CD4-positive, alpha-beta memory T cell (primary cell): Measurements from ENCODE around the gene USP1. TPM values are rescaled to one million over a fixed set of nuclear protein-coding genes. Genes with fewer than 3 reads are reported as not detected.

Source experiments
- CTCF ChIA-PET: fragments of 350-600 bp; sonication (Branson Sonifier 250); formaldehyde crosslinking; loops from one replicate; lab custom pipeline; 2021; ENCODE audit warnings: inconsistent platforms; ENCODE audit not compliant: partially characterized antibody; lab: Charles Lee
- POLR2A ChIA-PET: fragments of 350-600 bp; sonication (Branson Sonifier 250); formaldehyde crosslinking; loops from one replicate; lab custom pipeline; 2021; ENCODE audit not compliant: partially characterized antibody; lab: Charles Lee
- DNase-seq, 5 donors: peaks; one replicate each; pipeline versions ENCODE4 v3.0.0 to v3.0.0-alpha.2; 2020 to 2022; ENCODE audit warnings: mixed read lengths in 1 of 5
- H3K27ac ChIP-seq: one replicate; pipeline ENCODE4 v1.7.0; 2013; ENCODE audit warnings: low read depth, low read length
- H3K27me3 ChIP-seq: 2 replicates; pipeline ENCODE4 v1.7.0; 2013; ENCODE audit warnings: mild to moderate bottlenecking, low read length, moderate library complexity; ENCODE audit not compliant: insufficient read depth
- H3K36me3 ChIP-seq: 2 replicates; pipeline ENCODE4 v1.7.0; 2013; ENCODE audit warnings: mild to moderate bottlenecking, low read length, moderate library complexity; ENCODE audit not compliant: insufficient read depth
- H3K4me1 ChIP-seq: 2 replicates; pipeline ENCODE4 v1.7.0; 2013; ENCODE audit warnings: mild to moderate bottlenecking, low read length, moderate library complexity; ENCODE audit not compliant: insufficient read depth
- H3K4me3 ChIP-seq, 2 donors: one replicate each; pipeline ENCODE4 v1.7.0; 2013; ENCODE audit warnings: low read length in 2 of 2, mild to moderate bottlenecking in 1 of 2
- H3K9me3 ChIP-seq, 2 donors: one replicate each; pipeline ENCODE4 v1.7.0; 2013; ENCODE audit warnings: low read length in 2 of 2, control low read depth in 1 of 2; ENCODE audit not compliant: control insufficient read depth in 1 of 2
- H3K27ac Mint-ChIP-seq, 7 donors: one replicate each; pipeline ENCODE4 v1.8.0; 2020 to 2021; ENCODE audit warnings: mixed read lengths in 7 of 7, mild to moderate bottlenecking in 6 of 7, inconsistent platforms in 3 of 7, moderate library complexity in 3 of 7
- H3K27me3 Mint-ChIP-seq, 2 donors: one replicate each; pipeline ENCODE4 v1.8.0; 2020 to 2021; ENCODE audit warnings: mixed read lengths in 2 of 2
- H3K36me3 Mint-ChIP-seq, 2 donors: one replicate each; pipeline ENCODE4 v1.8.0; 2020 to 2021; ENCODE audit warnings: mixed read lengths in 2 of 2, inconsistent platforms in 1 of 2, mild to moderate bottlenecking in 1 of 2
- H3K4me1 Mint-ChIP-seq, 4 donors: one replicate each; pipeline ENCODE4 v1.8.0; 2020 to 2021; ENCODE audit warnings: mixed read lengths in 4 of 4, mild to moderate bottlenecking in 1 of 4
- H3K4me3 Mint-ChIP-seq, 8 donors: one replicate each; pipeline ENCODE4 v1.8.0; 2020 to 2021; ENCODE audit warnings: mixed read lengths in 8 of 8, mild to moderate bottlenecking in 7 of 8, moderate library complexity in 6 of 8, inconsistent platforms in 3 of 8
- H3K9me3 Mint-ChIP-seq, 8 donors: one replicate each; pipeline ENCODE4 v1.8.0; 2020 to 2021; ENCODE audit warnings: mixed read lengths in 8 of 8, mild to moderate bottlenecking in 5 of 8, inconsistent platforms in 3 of 8, moderate library complexity in 1 of 8
- intact Hi-C: fragments of 100-400 bp; cut with micrococcal nuclease; formaldehyde crosslinking; loops from one replicate; pipeline ENCODE4 v1.15.1; 2023
- polyA plus RNA-seq, 2 donors: library from polyadenylated mRNA; unstranded; fragments of 300-500 nt; fragmentation: Illumina TruSeq; gene quantifications; one replicate each; pipeline ENCODE4 v1.2.3, GENCODE V29; 2021
- total RNA-seq, 2 experiments: library from RNA; stranded (reverse); gene quantifications; one replicate each; pipeline ENCODE4 v1.2.3, GENCODE V29; 2021

USP1 gene
- total and polyA plus RNA-seq, 4 experiments from 2014 or later = 30.2 to 50.0 (median 40.5) TPM

DNA sequence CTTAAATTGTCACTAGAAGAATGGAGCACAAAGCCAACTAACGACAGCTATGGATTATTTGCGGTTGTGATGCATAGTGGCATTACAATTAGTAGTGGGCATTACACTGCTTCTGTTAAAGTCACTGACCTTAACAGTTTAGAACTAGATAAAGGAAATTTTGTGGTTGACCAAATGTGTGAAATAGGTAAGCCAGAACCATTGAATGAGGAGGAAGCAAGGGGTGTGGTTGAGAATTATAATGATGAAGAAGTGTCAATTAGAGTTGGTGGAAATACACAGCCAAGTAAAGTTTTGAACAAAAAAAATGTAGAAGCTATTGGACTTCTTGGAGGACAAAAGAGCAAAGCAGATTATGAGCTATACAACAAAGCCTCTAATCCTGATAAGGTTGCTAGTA lies 13.5 kb downstream of the USP1 start:
- peaks cover 21% of the 10 kb centered on the region for H3K36me3 ChIP-seq
- Mint-ChIP-seq H3K36me3 (peaks cover 41 to 71% of the 10 kb centered on the region in 2 donors), H3K27ac (peak overlapping the region in 5 of 7 donors; percentile 0 to 55 (median 1)), H3K9me3 (no peaks in the 10 kb centered on the region), H3K27me3 (no peaks in the 10 kb centered on the region), H3K4me1 (peaks cover 5 to 18% (median 10%) of the 10 kb centered on the region in 4 donors), H3K4me3 (peak overlapping the region in 1 of 8 donors; percentile 0)
- H3K9me3 ChIP-seq = no peaks in the 10 kb centered on the region
- CTCF ChIA-PET = interaction anchor here (1.2 to 1.7 kb wide), 2 partner anchors 10 to 295 kb away, joined by 3 to 6 read pairs; no protein-coding TSS in a partner anchor
- peaks cover 11% of the 10 kb centered on the region for H3K4me1 ChIP-seq
- H3K4me3 ChIP-seq = no peak overlapping the region
- DNase-seq = no peak
- intact Hi-C loops = no loop called here
- POLR2A ChIA-PET = no interaction called here
- H3K27me3 ChIP-seq = no peaks in the 10 kb centered on the region
- no peak overlapping the region for H3K27ac ChIP-seq

DNA sequence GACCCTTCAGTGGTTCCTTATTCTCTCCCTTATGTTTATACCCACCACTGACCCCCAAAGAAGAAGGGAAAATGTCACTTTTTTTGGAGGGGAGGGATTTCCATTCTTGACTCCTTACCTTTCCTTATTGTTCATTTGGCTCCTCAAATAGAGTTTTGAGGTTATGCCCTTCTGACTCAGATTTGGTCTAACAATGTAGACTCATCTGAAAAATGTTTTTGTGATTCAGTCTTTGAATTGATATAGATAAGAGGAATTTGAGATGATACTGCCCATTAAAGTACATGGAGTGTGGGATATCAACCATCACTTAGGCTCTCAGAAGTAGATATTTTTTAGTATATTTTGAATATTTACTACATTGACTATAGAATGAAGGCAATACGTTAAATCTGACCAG lies 16.1 kb downstream of the USP1 start:
- ChIA-PET CTCF (no interaction called here), POLR2A (no interaction called here)
- Mint-ChIP-seq H3K4me1 (peaks cover 5 to 10% (median 7%) of the 10 kb centered on the region in 4 donors), H3K4me3 (no peak overlapping the region), H3K36me3 (peaks cover 31 to 54% of the 10 kb centered on the region in 2 donors), H3K27me3 (no peaks in the 10 kb centered on the region), H3K27ac (no peak overlapping the region), H3K9me3 (no peaks in the 10 kb centered on the region)
- no peaks in the 10 kb centered on the region for H3K27me3 ChIP-seq
- no peak overlapping the region for H3K4me3 ChIP-seq
- peaks cover 11% of the 10 kb centered on the region for H3K4me1 ChIP-seq
- DNase-seq = no peak
- intact Hi-C loops = no loop called here
- no peak overlapping the region for H3K27ac ChIP-seq
- H3K36me3 ChIP-seq = peaks cover 11% of the 10 kb centered on the region
- no peaks in the 10 kb centered on the region for H3K9me3 ChIP-seq

DNA sequence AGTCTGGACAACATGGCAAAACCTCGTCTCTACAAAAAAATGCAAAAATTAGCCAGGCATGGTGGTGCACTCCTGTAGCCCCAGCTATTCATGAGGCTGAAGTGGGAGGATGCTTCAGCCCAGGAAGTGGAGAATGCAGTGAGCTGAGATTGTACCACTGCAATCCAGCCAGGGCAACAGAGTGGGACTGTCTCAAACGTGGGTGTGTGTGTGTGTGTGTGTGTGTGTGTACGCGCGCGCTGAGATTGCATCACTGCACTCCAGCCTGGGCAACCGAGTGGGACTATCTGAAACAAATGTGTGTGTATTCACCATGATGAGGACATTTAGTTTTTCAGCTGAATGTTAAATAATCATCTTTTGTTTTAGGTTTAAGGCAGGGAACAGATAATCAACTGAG lies 21.1 kb downstream of the USP1 start:
- H3K27ac Mint-ChIP-seq = peak overlapping the region in 2 of 7 donors; percentile 25 to 62
- CTCF ChIA-PET = no interaction called here

DNA sequence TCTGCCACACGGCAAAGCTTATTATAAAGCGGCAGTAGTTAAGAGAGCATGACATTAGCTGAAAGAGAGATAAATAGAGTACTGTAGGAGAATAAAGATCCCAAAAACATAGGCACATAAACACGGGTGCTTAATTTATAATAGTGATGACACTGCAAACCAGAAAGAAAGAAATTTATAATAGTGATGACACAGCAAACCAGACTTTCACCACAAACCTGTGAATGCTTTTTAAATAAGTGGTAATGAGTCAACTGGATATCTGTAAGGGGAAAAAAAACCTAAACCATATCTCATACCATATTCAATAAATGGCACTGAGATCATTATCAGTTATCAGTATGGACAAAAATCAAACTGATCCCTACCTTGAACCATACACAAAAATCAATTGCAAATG lies 25.5 kb downstream of the USP1 start:
- Mint-ChIP-seq H3K36me3 (peaks cover 16 to 21% of the 10 kb centered on the region in 2 donors), H3K27me3 (no peaks in the 10 kb centered on the region), H3K9me3 (peaks cover 0 to 5% (median 0%) of the 10 kb centered on the region in 8 donors), H3K4me3 (no peak overlapping the region), H3K4me1 (no peaks in the 10 kb centered on the region), H3K27ac (peak overlapping the region in 1 of 7 donors; percentile 37)
- CTCF ChIA-PET = no interaction called here
- intact Hi-C loops = no loop called here
- no peaks in the 10 kb centered on the region for H3K36me3 ChIP-seq
- H3K4me3 ChIP-seq = no peak overlapping the region
- H3K4me1 ChIP-seq = no peaks in the 10 kb centered on the region
- no peak overlapping the region for H3K27ac ChIP-seq
- no peaks in the 10 kb centered on the region for H3K27me3 ChIP-seq
- H3K9me3 ChIP-seq = no peaks in the 10 kb centered on the region
- POLR2A ChIA-PET = no interaction called here
- no peak for DNase-seq

More for the DNA sequence above, 21.1 kb downstream of the USP1 start:
- Histone ChIP-seq H3K9me3 (no peaks in the 10 kb centered on the region), H3K4me3 (no peak overlapping the region), H3K4me1 (no peaks in the 10 kb centered on the region), H3K27ac (no peak overlapping the region), H3K27me3 (no peaks in the 10 kb centered on the region), H3K36me3 (no peaks in the 10 kb centered on the region)
- no peak overlapping the region for H3K4me3 Mint-ChIP-seq
- H3K27me3 Mint-ChIP-seq = no peaks in the 10 kb centered on the region
- H3K4me1 Mint-ChIP-seq = no peaks in the 10 kb centered on the region
- H3K36me3 Mint-ChIP-seq = peaks cover 6 to 16% of the 10 kb centered on the region in 2 donors
- POLR2A ChIA-PET = no interaction called here
- DNase-seq = no peak
- intact Hi-C loops = no loop called here
- no peaks in the 10 kb centered on the region for H3K9me3 Mint-ChIP-seq

DNA sequence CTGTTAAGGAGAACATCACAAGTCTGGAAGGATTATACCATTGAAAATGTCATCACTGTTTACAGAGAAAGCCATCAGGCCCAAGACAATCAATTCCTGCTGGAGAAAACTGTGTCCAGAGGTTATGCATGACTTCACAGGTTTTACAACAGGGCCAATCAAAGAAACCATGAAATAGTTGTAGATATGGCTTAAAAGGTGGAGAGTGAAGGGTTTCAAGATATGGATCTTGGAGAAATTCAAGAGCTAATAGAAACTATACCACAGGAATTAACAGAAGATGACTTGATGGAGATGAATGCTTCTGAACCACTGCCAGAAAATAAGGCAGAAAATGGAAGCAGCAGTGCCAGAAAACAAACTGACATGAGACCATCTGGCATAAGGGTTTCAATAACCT lies 30.2 kb downstream of the USP1 start:
- H3K4me1 Mint-ChIP-seq = no peaks in the 10 kb centered on the region
- H3K4me1 ChIP-seq = no peaks in the 10 kb centered on the region
- H3K36me3 ChIP-seq = no peaks in the 10 kb centered on the region
- peaks cover 0 to 7% (median under 1%) of the 10 kb centered on the region in 8 donors for H3K9me3 Mint-ChIP-seq
- no peak for DNase-seq
- H3K4me3 Mint-ChIP-seq = no peak overlapping the region
- H3K4me3 ChIP-seq = no peak overlapping the region
- no peaks in the 10 kb centered on the region for H3K27me3 Mint-ChIP-seq
- H3K27ac Mint-ChIP-seq = no peak overlapping the region
- intact Hi-C loops = no loop called here
- H3K27me3 ChIP-seq = no peaks in the 10 kb centered on the region
- peaks cover 49 to 54% of the 10 kb centered on the region in 2 donors for H3K36me3 Mint-ChIP-seq
- ChIA-PET CTCF (no interaction called here), POLR2A (no interaction called here)
- H3K27ac ChIP-seq = no peak overlapping the region
- H3K9me3 ChIP-seq = no peaks in the 10 kb centered on the region

DNA sequence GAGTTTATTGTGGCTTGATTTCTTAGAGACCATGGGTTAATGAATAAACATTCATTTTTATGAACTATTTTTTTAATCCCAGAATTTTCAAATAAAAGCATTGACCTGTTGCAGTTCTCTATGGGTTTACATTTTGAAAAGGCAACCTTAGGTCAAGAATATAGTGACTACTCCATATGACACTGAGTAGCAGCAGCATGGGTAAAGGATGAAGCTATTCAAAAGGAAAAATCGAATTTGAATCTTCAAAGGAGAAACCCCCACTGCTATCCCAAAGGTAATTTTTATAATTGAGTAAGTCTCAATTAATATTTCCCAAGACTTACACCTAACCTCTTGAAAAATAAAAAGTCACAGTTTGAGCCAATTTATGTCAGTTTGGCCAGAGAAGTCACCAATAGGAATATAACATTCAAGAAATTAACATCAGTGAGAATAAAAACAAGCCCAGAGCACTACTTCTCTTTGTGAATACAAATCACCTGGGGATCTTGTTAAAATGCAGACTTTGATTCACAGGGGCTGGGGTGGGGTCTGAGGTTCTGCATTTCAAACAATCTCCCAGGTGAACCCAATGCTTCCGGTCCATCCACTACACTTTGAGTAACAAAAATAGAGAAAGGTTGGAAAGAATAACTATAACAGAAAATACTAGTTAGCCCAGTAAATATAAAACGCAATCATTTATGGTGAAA lies 39.8 kb downstream of the USP1 start:
- H3K27me3 Mint-ChIP-seq = no peaks in the 10 kb centered on the region
- POLR2A ChIA-PET = no interaction called here

DNA sequence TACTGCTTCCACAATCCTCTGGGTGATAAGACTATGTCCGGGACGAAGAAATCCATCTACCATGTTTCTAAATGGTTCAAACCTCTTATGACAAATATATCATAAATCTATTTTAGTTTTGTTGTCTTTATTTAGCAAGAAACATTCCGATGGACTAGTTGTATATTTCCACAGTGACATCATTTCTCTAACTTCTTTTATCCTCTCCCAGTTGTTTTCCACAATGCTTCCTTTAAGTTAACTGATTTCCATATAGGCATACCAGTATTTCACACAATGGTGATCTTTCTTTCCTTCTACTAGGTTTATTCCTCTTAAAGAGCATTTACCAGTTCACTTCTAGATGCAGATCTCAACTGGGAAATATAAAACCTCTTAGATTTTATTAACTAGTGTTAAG lies 44.8 kb downstream of the USP1 start:
- H3K9me3 ChIP-seq = no peaks in the 10 kb centered on the region
- no peaks in the 10 kb centered on the region for H3K27me3 ChIP-seq
- no peaks in the 10 kb centered on the region for H3K4me1 ChIP-seq
- intact Hi-C loops = no loop called here
- H3K4me3 Mint-ChIP-seq = no peak overlapping the region
- H3K4me3 ChIP-seq = no peak overlapping the region
- no peaks in the 10 kb centered on the region for H3K36me3 ChIP-seq
- CTCF ChIA-PET = no interaction called here
- no peak overlapping the region for H3K27ac ChIP-seq
- peaks cover 10 to 17% of the 10 kb centered on the region in 2 donors for H3K36me3 Mint-ChIP-seq
- peaks cover 0 to 2% (median 0%) of the 10 kb centered on the region in 8 donors for H3K9me3 Mint-ChIP-seq
- POLR2A ChIA-PET = no interaction called here
- no peak overlapping the region for H3K27ac Mint-ChIP-seq
- H3K27me3 Mint-ChIP-seq = no peaks in the 10 kb centered on the region
- DNase-seq = no peak
- H3K4me1 Mint-ChIP-seq = no peaks in the 10 kb centered on the region

More for the DNA sequence above, 39.8 kb downstream of the USP1 start:
- Mint-ChIP-seq H3K4me3 (no peak overlapping the region), H3K4me1 (no peaks in the 10 kb centered on the region), H3K27ac (no peak overlapping the region), H3K9me3 (peaks cover 0 to 2% (median 0%) of the 10 kb centered on the region in 8 donors), H3K36me3 (peaks cover 31 to 39% of the 10 kb centered on the region in 2 donors)
- H3K9me3 ChIP-seq = no peaks in the 10 kb centered on the region
- no peaks in the 10 kb centered on the region for H3K27me3 ChIP-seq
- intact Hi-C loops = no loop called here
- no peak overlapping the region for H3K4me3 ChIP-seq
- no peak overlapping the region for H3K27ac ChIP-seq
- no peak for DNase-seq
- H3K36me3 ChIP-seq = no peaks in the 10 kb centered on the region
- no peaks in the 10 kb centered on the region for H3K4me1 ChIP-seq
- CTCF ChIA-PET = no interaction called here
